GM19395 (cell line): Measurements from ENCODE around the gene MUC2.

ENCODE experiments used
- ATAC-seq: cut with Tn5 transposase; IDR thresholded peaks from one replicate; pipeline ENCODE4 v1.9.1; 2021; ENCODE audit warnings: mild to moderate bottlenecking, moderate library complexity; ENCODE audit not compliant: unreplicated experiment

The MUC2 gene

DNA sequence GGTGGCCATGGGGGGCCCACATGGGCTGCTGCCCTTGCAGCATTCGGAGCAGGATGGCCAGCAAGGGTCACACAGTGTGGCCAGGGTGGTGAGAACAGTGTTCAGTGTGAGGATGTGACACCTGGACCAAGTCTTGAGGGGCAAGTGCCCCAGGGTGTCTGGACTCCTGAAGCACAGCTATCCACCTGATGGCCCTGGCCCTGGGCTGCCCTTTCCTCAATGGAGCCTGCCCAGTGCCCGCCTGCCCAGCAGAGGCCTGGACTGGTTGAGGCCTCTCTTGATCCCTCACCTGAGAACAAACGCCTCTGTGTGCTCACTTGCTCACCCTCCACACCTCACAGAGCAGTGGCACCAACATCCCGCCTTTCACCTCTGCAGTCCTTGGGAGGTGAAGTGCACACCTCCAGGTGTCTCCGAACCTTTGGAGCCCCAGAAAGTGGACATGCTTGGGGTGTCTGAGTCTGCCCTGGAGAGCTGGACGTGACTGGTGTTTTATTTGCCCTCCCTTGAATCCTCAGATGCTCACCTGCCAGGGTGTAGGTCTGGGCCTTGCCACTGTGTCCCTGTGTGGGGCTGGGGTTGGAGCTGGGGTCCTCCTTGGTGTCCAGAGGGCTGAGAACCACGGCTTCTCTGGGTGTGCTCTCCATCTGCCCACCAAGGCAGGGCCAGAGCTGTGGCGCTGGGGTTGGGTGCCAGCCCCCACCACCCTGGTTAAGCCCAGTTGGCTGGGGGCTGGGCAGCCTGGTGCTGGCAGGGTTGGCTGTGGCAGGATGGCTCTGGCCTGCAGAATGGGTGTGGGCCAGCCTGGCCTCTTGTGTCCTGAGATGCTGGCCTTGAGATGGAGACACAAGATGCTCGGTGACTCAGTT, 3.8 kb upstream of the MUC2 start:
- ATAC-seq: no peak

DNA sequence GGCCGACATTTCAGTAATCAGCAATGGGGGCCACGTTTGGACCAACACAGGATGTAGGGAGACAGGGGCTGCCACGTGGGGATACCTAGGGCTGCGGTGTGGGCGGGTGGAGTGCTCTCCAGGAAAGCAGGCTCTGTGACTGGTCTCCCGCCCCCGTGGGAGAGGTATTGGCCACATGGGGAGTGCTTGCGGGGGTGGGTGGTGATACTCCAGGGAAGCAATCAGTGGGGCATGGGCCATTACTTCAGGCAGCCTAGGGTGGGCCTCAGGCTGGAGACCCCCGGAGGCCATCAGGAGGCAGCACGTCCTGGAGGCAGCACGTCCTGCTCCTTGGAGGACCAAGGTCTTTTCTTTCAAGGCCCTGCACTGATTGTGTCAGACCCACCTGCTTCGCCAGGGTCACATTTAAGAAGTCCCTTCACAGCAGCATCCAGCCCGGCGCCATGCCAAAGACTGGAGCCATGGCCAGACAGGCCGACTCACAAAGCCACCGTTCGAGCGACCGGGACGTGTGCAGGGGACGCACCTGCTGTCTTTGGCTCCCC, 3.0 kb upstream of the MUC2 start:
- ATAC-seq: no peak

- ATAC-seq: no peak
Measured at GRCh38 chr11:1072116-1072820, 2.4 kb upstream of the MUC2 start.

DNA sequence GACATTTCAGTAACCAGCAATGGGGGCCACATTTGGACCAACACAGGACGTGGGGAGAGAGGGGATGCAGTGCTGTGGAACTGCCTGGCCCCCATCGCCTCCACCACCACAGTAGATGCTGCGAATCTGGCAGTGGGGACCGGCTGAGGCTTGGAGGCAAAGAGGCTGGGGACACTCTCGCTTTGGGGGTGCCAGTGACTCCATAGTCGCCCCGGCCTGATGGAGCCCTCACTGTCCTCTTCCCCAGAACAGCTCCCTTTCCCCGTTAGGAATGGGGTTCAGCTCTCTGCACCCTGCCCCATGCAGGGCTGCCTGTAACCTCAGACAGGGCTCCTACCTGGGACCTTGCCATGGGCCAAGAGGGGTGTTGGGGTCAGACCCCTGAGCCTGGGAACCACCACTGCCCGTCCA, 1.8 kb upstream of the MUC2 start:
- no peak for ATAC-seq

DNA sequence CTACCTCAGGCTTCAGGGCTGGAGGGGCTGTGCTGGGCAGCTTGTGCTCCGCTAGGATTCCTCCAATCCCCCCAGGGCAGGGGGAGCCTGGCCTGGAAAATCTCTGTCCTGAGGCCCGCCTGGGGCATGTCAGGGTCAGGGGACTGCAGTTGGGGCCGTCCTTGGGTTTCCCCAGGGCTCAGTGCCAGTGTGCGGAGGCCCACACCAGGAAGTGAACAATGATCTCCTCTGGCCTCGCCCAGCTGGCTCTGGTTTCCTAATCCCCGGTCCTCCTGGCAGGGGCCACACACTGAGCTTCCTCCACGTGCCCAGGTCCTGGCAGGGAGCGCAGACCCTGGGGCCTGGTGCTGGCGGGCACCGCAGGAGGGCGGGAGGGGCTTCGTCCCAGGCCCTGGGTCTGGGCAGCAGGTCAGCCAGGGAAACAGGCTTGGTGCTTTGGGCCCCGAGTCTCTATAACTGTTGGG, 1.4 kb upstream of the MUC2 start:
- no peak for ATAC-seq

GRCh38 chr11:1073851-1074243, 827 bp upstream of the MUC2 start:
- ATAC-seq: no peak

GRCh38 chr11:1075341-1075911, 752 bp downstream of the MUC2 start:
- ATAC-seq: no peak

DNA sequence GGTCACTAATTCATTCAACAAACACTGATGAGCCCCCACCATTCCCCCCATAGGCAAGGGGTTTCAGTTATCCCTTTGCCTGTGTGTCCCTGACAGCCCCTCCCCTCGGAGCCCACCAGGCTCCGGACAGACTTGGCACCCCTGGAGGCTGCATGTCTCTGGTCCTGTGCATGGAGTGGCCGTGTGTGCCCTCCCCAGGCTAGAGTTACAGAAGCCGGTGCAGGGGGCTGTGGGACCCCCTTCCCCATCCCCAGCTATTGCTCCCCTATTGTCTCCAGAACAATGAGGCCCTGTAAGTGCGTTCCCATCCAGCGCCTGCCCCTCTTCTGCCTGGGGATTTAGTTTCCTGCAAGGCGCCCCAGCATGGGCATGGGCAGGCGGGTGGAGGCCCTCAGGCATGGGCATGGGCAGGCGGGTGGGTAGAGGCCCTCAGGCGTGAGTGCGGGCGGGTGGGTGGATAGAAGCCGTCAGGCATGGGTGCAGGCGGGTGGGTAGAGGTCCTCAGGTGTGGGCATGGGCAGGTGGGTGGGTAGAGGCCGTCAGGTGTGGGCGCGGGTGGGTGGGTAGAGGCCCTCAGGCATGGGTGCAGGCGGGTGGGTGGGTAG, 1.5 kb downstream of the MUC2 start:
- no peak for ATAC-seq

GRCh38 chr11:1077033-1077416, 2.4 kb downstream of the MUC2 start:
- ATAC-seq: no peak

DNA sequence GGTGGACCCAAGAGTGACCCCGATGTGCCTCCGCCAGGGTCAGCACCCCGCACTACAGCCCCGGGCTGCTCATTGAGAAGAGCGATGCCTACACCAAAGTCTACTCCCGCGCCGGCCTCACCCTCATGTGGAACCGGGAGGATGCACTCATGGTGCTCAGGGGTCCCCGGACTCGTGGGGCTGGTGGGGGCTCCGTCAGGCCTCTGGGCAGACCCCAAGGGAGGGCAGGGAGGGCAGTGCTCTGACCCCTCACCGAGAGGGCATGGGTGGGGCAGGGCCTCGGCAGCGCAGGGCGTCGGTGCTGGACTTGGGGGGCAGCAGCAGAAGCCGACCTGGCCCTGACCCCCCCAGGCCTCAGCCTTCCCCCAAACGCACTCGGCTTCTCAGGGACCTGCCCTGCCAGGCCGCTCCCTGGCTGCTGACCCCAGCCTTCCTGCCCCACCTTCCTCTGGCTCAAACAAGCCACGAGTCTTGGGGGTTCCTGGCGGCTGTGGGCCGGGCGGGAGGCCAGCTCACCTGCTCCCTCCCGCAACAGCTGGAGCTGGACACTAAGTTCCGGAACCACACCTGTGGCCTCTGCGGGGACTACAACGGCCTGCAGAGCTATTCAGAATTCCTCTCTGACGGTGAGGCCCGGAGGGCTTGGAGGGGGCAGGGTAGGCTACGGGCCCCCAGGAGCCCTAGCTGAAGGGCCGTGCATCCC, 2.9 kb downstream of the MUC2 start:
- no peak for ATAC-seq

- ATAC-seq: no peak
Measured at GRCh38 chr11:1078191-1078601, 3.5 kb downstream of the MUC2 start.

DNA sequence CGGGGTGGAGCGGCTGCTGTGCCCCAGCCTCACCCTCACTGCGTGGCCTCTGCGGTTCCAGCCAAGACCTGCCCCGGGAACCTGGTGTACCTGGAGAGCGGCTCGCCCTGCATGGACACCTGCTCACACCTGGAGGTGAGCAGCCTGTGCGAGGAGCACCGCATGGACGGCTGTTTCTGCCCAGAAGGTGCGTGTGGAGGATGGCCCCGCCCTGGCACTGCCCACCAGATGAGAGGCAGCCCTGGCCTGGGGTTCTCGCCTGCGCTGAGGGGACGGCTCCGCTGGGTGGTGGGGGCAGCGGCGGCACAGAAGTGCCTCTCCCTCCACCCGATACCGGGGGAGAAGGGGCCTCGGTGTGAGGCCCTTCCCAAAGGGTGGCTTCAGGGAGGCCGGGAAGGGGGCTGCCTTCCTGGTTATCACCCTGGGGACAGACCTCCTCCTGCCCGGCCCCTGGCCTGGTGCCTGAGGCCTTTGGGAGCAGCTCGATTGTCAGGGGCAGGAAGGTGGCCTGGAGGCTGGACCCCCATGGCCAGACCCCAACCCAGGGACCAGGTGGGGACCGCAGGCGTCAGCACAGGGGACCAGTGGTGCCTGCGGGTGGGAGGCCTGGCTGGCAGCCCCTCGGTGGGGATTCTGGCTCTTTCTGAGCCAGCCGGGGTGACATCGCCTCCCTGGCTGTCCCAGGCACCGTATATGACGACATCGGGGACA, 7.1 kb downstream of the MUC2 start:
- no peak for ATAC-seq

DNA sequence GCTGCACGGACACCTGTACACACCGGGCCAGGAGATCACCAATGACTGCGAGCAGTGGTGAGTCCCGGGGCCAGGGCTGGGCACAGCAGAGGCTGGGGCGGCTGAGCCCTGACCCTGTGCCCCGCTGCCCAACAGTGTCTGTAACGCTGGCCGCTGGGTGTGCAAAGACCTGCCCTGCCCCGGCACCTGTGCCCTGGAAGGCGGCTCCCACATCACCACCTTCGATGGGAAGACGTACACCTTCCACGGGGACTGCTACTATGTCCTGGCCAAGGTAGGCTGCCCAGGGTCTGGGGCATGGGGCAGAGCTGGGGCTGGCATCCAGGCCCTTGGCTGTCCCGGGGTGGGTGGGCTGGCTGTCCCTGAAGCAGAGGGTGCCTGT, 7.7 kb downstream of the MUC2 start:
- ATAC-seq: no peak

DNA sequence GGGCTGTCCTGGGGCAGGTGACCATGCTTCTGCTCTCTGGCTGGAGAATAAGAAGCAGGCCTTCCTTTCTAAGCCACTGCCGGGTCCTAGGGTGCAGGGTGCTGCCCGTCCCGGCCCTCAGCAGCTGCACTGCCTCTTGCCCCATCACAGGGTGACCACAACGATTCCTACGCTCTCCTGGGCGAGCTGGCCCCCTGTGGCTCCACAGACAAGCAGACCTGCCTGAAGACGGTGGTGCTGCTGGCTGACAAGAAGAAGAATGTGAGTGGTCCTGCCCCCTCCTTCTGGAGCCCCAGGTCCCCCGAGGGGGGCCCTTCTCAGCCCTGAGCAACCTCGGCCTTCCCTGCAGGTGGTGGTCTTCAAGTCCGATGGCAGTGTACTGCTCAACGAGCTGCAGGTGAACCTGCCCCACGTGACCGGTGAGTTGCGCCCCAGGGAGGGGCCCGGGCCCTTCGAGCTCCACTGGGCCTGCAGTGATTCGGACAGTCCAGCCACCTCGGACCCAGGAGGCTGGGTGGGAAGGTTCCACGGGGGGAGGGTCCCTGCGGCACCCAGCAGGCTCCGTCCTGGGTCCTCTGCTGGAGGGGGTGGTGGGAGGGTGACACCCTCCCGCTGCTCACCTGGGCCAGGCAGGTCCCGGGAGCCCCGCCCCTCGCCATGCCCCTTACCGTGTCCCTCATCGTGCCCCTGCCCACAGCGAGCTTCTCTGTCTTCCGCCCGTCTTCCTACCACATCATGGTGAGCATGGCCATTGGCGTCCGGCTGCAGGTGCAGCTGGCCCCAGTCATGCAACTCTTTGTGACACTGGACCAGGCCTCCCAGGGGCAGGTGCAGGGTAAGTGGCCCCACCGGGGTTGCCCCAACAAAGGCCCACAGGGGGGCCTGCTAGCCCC, 8.3 kb downstream of the MUC2 start:
- no peak for ATAC-seq

GRCh38 chr11:1083621-1084551, 9.2 kb downstream of the MUC2 start:
- no peak for ATAC-seq

DNA sequence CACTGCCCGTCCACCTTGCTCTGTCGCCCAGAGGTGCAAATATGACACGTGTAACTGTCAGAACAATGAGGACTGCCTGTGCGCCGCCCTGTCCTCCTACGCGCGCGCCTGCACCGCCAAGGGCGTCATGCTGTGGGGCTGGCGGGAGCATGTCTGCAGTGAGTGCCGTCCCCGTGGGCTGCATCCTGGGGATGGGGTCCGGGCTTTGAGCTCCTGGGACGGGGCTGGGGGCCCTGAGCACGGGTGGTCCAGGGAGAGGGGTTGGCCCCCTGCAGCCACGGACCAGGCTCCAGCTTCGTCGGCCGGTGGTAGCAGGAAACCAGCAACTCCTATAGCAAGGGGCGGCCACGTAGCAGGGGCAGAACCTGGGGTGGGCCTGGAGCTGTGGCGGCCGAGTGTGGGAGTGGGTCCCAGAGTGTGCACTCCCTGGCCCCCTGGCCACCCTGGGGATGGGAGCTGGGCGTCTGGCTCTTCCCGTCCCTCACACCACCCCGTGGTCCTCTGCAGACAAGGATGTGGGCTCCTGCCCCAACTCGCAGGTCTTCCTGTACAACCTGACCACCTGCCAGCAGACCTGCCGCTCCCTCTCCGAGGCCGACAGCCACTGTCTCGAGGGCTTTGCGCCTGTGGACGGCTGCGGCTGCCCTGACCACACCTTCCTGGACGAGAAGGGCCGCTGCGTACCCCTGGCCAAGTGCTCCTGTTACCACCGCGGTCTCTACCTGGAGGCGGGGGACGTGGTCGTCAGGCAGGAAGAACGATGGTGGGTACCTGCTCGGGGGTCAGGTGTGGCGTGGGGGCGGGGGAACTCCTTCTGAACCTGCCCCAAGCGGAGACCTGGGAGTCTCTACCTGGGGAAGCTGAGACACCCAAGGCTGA, 10.1 kb downstream of the MUC2 start:
- no peak for ATAC-seq
